Camera-type eye (tissue), 1 donor: ENCODE results near the gene XRCC3. TPM values are rescaled to one million over a fixed set of nuclear protein-coding genes. Genes with fewer than 3 reads are reported as not detected.

Experiments
- total RNA-seq: library from RNA; depleted of rRNA; stranded (reverse); fragments of >200 nt; gene quantifications from one replicate; pipeline ENCODE4 v1.2.3, GENCODE V29; 2014

The XRCC3 gene
- total RNA-seq, result 15.2 TPM

GRCh38 chr14:103715052-103716000, at the start of gene XRCC3, which contains the start of gene ZFYVE21:
Gene XRCC3 (minus strand): TSS chr14:103715451. CDS start chr14:103711087, 4,364 bp downstream.
Gene ZFYVE21 (plus strand): TSS chr14:103715810. CDS start chr14:103715842, 32 bp downstream.

Other genes with a start within 250 kb of the XRCC3 start
- gene CKB, start 192.6 kb downstream of the XRCC3 start, total RNA-seq, result 814 TPM
- 10.1 TPM for gene TRMT61A, start 186.3 kb downstream of the XRCC3 start, total RNA-seq
- gene BAG5, start 152.8 kb downstream of the XRCC3 start, total RNA-seq, result 51.6 TPM
- 37.4 TPM for gene COA8, start 152.5 kb downstream of the XRCC3 start, total RNA-seq
- 377 TPM for gene KLC1, start 86.2 kb downstream of the XRCC3 start, total RNA-seq
- gene ZFYVE21, start 359 bp upstream of the XRCC3 start, total RNA-seq, result 93.5 TPM
- gene PPP1R13B, start 132.1 kb upstream of the XRCC3 start, total RNA-seq, result 23.8 TPM
- 11.0 TPM for gene TDRD9, start 213.0 kb upstream of the XRCC3 start, total RNA-seq
- 12.0 TPM for gene RD3L, start 227.1 kb upstream of the XRCC3 start, total RNA-seq